HepG2 (cell line): Measurements from ENCODE around the gene SLC41A3. TPM values are rescaled to one million over a fixed set of nuclear protein-coding genes. Genes with fewer than 3 reads are reported as not detected.

ENCODE experiments used
- ATAC-seq: fragments of 200-7000 bp; cut with Tn5 transposase; 3 replicates; pipeline ENCODE4 v1.9.1; 2020; ENCODE audit warnings: mild to moderate bottlenecking, moderate library complexity
- BruUV-seq: library from RNA; stranded (reverse); fragments of 400-500 nt; replicated peaks from 2 replicates; lab custom pipeline; 2021; lab: Mats Ljungman, UMichigan
- CTCF ChIA-PET: fragments of 300-600 bp; formaldehyde crosslinking; extraction: SDS; loops from one replicate; lab custom pipeline; 2021; ENCODE audit warnings: low total read pairs, inconsistent platforms, low intra/inter-chr PET ratio; lab: Yijun Ruan, JAX
- POLR2A ChIA-PET: fragments of 350-600 bp; sonication (Branson Sonifier 250); formaldehyde crosslinking; loops from one replicate; lab custom pipeline; 2020; ENCODE audit warnings: antibody characterized with exemption, inconsistent platforms; lab: Yijun Ruan, JAX
- DNase-seq: peaks from one replicate; pipeline ENCODE4 v3.0.0-alpha.2; 2015; ENCODE audit warnings: low spot score
- FAIRE-seq: peaks from 3 replicates; lab custom pipeline; 2011; peaks lifted over from hg19 to GRCh38; lab: Jason Lieb, UNC
- H2AFZ ChIP-seq: one replicate; pipeline ENCODE4 v1.6.1; 2011; ENCODE audit warnings: low read length, inconsistent platforms
- H3K27ac ChIP-seq: fragments of 300-600 bp; 3 replicates; pipeline ENCODE4 v1.8.0; 2011; ENCODE audit warnings: mixed run types, mild to moderate bottlenecking, mixed read lengths, low read length, inconsistent platforms; ENCODE audit not compliant: insufficient read depth; ENCODE audit errors: extremely low read length
- H3K27me3 ChIP-seq, 2 experiments: fragments of 200-600 bp in 1 of 2; 2 replicates in 1 of 2; 3 replicates in 1 of 2; pipeline versions ENCODE4 v1.6.0 to v1.8.0; 2011; ENCODE audit warnings: low read length in 2 of 2, mild to moderate bottlenecking in 2 of 2, moderate library complexity in 2 of 2, inconsistent platforms in 1 of 2; ENCODE audit not compliant: insufficient read depth in 2 of 2, control insufficient read depth in 1 of 2
- H3K36me3 ChIP-seq, 2 experiments: fragments of 200-600 bp in 1 of 2; replicated peaks in 1 of 2; 2 replicates in 1 of 2; 3 replicates in 1 of 2; pipeline versions ENCODE4 v1.5.1 to v1.8.0; 2011; ENCODE audit warnings: low read length in 2 of 2, inconsistent platforms in 1 of 2; ENCODE audit not compliant: insufficient read depth in 2 of 2, control insufficient read depth in 1 of 2
- H3K4me1 ChIP-seq: 2 replicates; pipeline ENCODE4 v1.5.1; 2012; ENCODE audit warnings: low read length, inconsistent platforms; ENCODE audit not compliant: insufficient read depth
- H3K4me2 ChIP-seq: 2 replicates; pipeline ENCODE4 v1.6.0; 2011; ENCODE audit warnings: low read depth, low read length, inconsistent platforms
- H3K4me3 ChIP-seq, 3 experiments: fragments of 200-600 bp in 1 of 3; sonication (generic), shearing (Covaris generic) in 1 of 3; replicated peaks in 1 of 3; 2 replicates each; pipeline ENCODE4 v1.5.1; 2011 to 2016; ENCODE audit warnings: low read length in 3 of 3, inconsistent platforms in 2 of 3, low read depth in 2 of 3, mild to moderate bottlenecking in 2 of 3, control low read depth in 1 of 3, mixed read lengths in 1 of 3; ENCODE audit not compliant: insufficient read depth in 1 of 3
- H3K79me2 ChIP-seq: one replicate; pipeline ENCODE4 v1.6.1; 2011; ENCODE audit warnings: low read length, inconsistent platforms; ENCODE audit not compliant: insufficient read depth
- H3K9ac ChIP-seq: 2 replicates; pipeline ENCODE4 v1.6.0; 2011; ENCODE audit warnings: mild to moderate bottlenecking, low read depth, low read length, inconsistent platforms; ENCODE audit not compliant: insufficient read depth
- H3K9me3 ChIP-seq: 2 replicates; pipeline ENCODE4 v1.5.1; 2012; ENCODE audit warnings: mild to moderate bottlenecking, low read length
- H4K20me1 ChIP-seq: 2 replicates; pipeline ENCODE4 v1.6.0; 2011; ENCODE audit warnings: inconsistent platforms, mild to moderate bottlenecking, low read length, moderate library complexity; ENCODE audit not compliant: insufficient read depth
- GLI4 ChIP-seq: sonication (generic); formaldehyde crosslinking; IDR thresholded peaks from 2 replicates; pipeline ENCODE4 v1.5.1; 2020; ENCODE audit warnings: missing genetic modification reagents, mild to moderate bottlenecking, moderate library complexity, borderline replicate concordance
- HMGA1 ChIP-seq: sonication (generic); formaldehyde crosslinking; conservative IDR thresholded peaks from 2 replicates; pipeline ENCODE4 v1.4.0; 2020; ENCODE audit warnings: missing genetic modification reagents
- IRF9 ChIP-seq: sonication (generic); formaldehyde crosslinking; IDR thresholded peaks from 2 replicates; pipeline ENCODE4 v1.8.0; 2022; ENCODE audit warnings: missing genetic modification reagents, mild to moderate bottlenecking, borderline replicate concordance
- KLF11 ChIP-seq: IDR thresholded peaks from 2 replicates; pipeline ENCODE4 v1.6.1; 2016; ENCODE audit warnings: missing compliant biosample characterization
- MBNL3 ChIP-seq: fragments of 250-450 bp; sonication (Bioruptor Pico); conservative IDR thresholded peaks from 2 replicates; pipeline ENCODE4 v1.8.0; 2022; ENCODE audit warnings: mild to moderate bottlenecking, inconsistent platforms
- NPAS2 ChIP-seq: sonication (generic); formaldehyde crosslinking; IDR thresholded peaks from 2 replicates; pipeline ENCODE4 v1.8.0; 2022; ENCODE audit warnings: mild to moderate bottlenecking, missing genetic modification reagents, borderline replicate concordance
- POLR2G ChIP-seq: fragments of 200-400 bp; formaldehyde crosslinking; IDR thresholded peaks from 2 replicates; pipeline ENCODE4 v1.6.1; 2018; ENCODE audit warnings: mild to moderate bottlenecking, low read depth, low read length, moderate library complexity
- RBM22 ChIP-seq: fragments of 200-400 bp; formaldehyde crosslinking; optimal IDR thresholded peaks from 2 replicates; pipeline ENCODE3; 2017; ENCODE audit warnings: mild to moderate bottlenecking, low read length, moderate library complexity
- RORA ChIP-seq: sonication (generic); formaldehyde crosslinking; IDR thresholded peaks from 2 replicates; pipeline ENCODE4 v1.5.0; 2020; ENCODE audit warnings: mild to moderate bottlenecking, missing genetic modification reagents, moderate library complexity
- SETDB1 ChIP-seq: sonication (generic); formaldehyde crosslinking; IDR thresholded peaks from 2 replicates; pipeline ENCODE4 v1.5.1; 2020; ENCODE audit warnings: missing genetic modification reagents, mild to moderate bottlenecking, borderline replicate concordance
- SP2 ChIP-seq: sonication (generic); formaldehyde crosslinking; IDR thresholded peaks from 2 replicates; pipeline ENCODE4 v1.5.1; 2020; ENCODE audit warnings: mild to moderate bottlenecking, missing genetic modification reagents
- SUZ12 ChIP-seq: fragments of 150-350 bp; IDR thresholded peaks from 2 replicates; pipeline ENCODE4 v1.6.1; 2014; ENCODE audit warnings: low read depth, low read length
- ZNF615 ChIP-seq: sonication (generic); formaldehyde crosslinking; IDR thresholded peaks from 2 replicates; pipeline ENCODE4 v1.5.0; 2020; ENCODE audit warnings: mild to moderate bottlenecking, missing genetic modification reagents, borderline replicate concordance
- ZNF891 ChIP-seq: sonication (generic); formaldehyde crosslinking; IDR thresholded peaks from 2 replicates; pipeline ENCODE4 v1.5.0; 2020; ENCODE audit warnings: mild to moderate bottlenecking, missing genetic modification reagents
- WGBS: methylation state at CpG from one replicate; pipeline ENCODE4 v1.1.6; 2017; ENCODE audit warnings: low lambda C conversion rate; 5-methylcytosine and 5-hydroxymethylcytosine counted together
- in situ Hi-C: cut with HindIII; loops from 2 replicates; pipeline ENCODE4 v1.10.0; 2017; ENCODE audit warnings: low pct_unique_long_range_greater_than_20kb; ENCODE audit not compliant: extremely low pct_ligation_motif_present
- intact Hi-C: fragments of 100-400 bp; cut with micrococcal nuclease; formaldehyde crosslinking; loops from one replicate; pipeline ENCODE4 v1.10.0; 2022; ENCODE audit not compliant: unreplicated experiment
- polyA plus RNA-seq, 8 experiments: library from polyadenylated mRNA; depleted of rRNA in 3 of 8; stranded (reverse) in 7 of 8; unstranded in 1 of 8; fragments of >200 nt; fragmentation: Illumina TruSeq in 4 of 8; extraction: Trizol in 4 of 8; gene quantifications; 2 replicates each; pipeline versions ENCODE4 v1.2.1 to v1.2.3, GENCODE V29; 2011 to 2016; ENCODE audit warnings: low read depth in 4 of 8, missing spikeins in 1 of 8, mixed read lengths in 1 of 8; ENCODE audit not compliant: insufficient read depth in 1 of 8
- total RNA-seq, 5 experiments: library from RNA; depleted of rRNA; stranded (reverse); fragments of >200 nt; fragmentation: Illumina TruSeq; extraction: Trizol; gene quantifications; 2 replicates each; pipeline ENCODE4 v1.2.3, GENCODE V29; 2016; ENCODE audit warnings: low read depth in 1 of 5
- TF ChIP-seq, protein P1 (sequence below): sonication (generic); formaldehyde crosslinking; IDR thresholded peaks from 2 replicates; pipeline ENCODE4 v1.5.0; 2020; ENCODE audit warnings: missing genetic modification reagents

SLC41A3 gene
- total and polyA plus RNA-seq, 2 of the 13 experiments (the other 11 are each of a cell fraction or from before 2014, with no cell fraction given), result 26.0 to 71.1 TPM

DNA sequence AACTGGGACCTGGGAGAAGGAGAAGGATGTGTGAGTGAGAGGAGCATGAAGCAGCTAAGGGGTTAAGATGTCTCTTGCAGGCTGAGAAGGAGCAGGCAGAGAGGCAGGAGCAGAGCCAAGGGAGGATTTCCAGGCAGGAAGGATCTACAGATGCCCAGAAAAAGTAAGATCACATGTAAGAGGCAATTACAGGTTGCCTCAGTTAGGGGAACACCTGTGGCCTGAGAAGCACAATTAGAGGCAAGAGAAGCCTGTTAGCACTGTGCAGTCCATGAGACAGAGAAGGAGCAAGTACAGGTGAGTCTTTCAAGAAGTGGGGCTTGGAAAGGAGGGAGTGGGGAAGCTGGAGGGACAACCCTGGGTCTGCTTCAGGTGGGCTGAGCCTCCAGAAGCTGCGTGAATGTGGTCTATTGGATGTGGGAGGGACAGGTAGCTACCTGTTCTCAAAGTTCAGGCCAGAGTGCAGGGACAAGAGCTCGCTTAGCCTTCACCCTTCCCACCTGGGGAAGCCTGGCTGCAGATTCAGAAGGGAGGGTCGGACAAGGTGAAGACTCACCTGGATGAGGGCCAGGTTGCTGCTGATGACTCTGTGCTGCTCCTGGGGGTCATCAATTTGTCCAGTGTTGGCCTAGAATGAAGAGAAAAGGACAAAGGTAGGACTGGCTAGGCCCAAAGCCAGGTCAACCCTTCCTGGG is 50.7 kb downstream of the SLC41A3 start:
- intact Hi-C loops, result no loop called here
- no peaks in the 10 kb centered on the region; a peak in 3 of 5 replicates for H3K36me3 ChIP-seq
- 85% methylated on average over 3 of the region's 3 CpGs for WGBS
- no peak for FAIRE-seq
- in situ Hi-C loops, result no loop called here
- TF ChIP-seq ZNF891 (CRISPR knock-in tag), result no peak
- TF ChIP-seq, protein P1, sequence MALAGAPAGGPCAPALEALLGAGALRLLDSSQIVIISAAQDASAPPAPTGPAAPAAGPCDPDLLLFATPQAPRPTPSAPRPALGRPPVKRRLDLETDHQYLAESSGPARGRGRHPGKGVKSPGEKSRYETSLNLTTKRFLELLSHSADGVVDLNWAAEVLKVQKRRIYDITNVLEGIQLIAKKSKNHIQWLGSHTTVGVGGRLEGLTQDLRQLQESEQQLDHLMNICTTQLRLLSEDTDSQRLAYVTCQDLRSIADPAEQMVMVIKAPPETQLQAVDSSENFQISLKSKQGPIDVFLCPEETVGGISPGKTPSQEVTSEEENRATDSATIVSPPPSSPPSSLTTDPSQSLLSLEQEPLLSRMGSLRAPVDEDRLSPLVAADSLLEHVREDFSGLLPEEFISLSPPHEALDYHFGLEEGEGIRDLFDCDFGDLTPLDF (CRISPR knock-in tag), result no peak
- TF ChIP-seq RORA (CRISPR knock-in tag), result no peak
- TF ChIP-seq MBNL3 (CRISPR knock-in tag), result no peak
- TF ChIP-seq ZNF615 (CRISPR knock-in tag), result no peak
- no peak for TF ChIP-seq POLR2G
- no peak for TF ChIP-seq SP2
- TF ChIP-seq HMGA1 (CRISPR knock-in tag), result no peak
- no peak for TF ChIP-seq IRF9
- TF ChIP-seq RBM22, result no peak
- no peak for TF ChIP-seq SUZ12
- no peak for TF ChIP-seq SETDB1
- no peak for TF ChIP-seq KLF11
- no peak for TF ChIP-seq NPAS2 (CRISPR knock-in tag)
- no peak for TF ChIP-seq GLI4 (CRISPR knock-in tag)
- H3K27me3 ChIP-seq, result no peaks in the 10 kb centered on the region
- ATAC-seq, result no peak
- ChIA-PET POLR2A (no interaction called here), CTCF (no interaction called here)
- H2AFZ ChIP-seq, result no peak overlapping the region
- no peaks in the 10 kb centered on the region for H3K79me2 ChIP-seq
- no peaks in the 10 kb centered on the region for H4K20me1 ChIP-seq
- no peak overlapping the region for H3K4me3 ChIP-seq
- H3K4me1 ChIP-seq, result no peaks in the 10 kb centered on the region
- peaks cover 9% of the 10 kb centered on the region for H3K9me3 ChIP-seq
- no peak overlapping the region for H3K27ac ChIP-seq
- H3K9ac ChIP-seq, result no peak overlapping the region
- no TSS peak for BruUV-seq
- no peak overlapping the region for H3K4me2 ChIP-seq
- DNase-seq, result no peak
